Fibroblast of lung (primary cell): ENCODE results near the gene IPO5.

Experiments
- EZH2 ChIP-seq: IDR thresholded peaks from 2 replicates; pipeline ENCODE4 v1.5.1; 2012; ENCODE audit warnings: low read length, control low read depth, mild to moderate bottlenecking; ENCODE audit errors: missing control alignments
- TF ChIP-seq, protein P1 (sequence below), 2 donors: IDR thresholded peaks in 1 of 2; conservative IDR thresholded peaks in 1 of 2; 1 replicate in 1 of 2; 2 replicates in 1 of 2; pipeline ENCODE4 v1.5.1; 2011 to 2012; ENCODE audit warnings: low read length in 2 of 2, control low read depth in 1 of 2, inconsistent platforms in 1 of 2, low read depth in 1 of 2, mild to moderate bottlenecking in 1 of 2

DNA sequence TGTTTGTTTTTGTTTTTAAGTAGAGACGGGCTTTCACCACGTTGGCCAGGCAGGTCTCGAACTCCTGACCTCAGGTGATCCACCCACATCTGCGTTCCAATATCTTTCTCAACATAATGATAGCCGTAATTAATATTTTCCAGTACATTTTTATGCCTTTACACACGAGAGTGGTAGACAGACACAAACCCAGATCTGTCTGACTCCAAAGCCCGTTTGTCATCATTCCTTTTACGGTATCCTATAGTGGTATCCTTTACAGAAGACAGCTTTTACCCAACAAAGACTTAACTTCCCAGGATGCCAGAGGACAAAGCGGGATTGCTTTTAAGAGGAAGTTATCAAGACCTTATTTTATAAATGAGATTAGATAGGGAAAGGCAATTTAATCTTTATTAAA, 59.8 kb downstream of the IPO5 start:
- TF ChIP-seq, protein P1, sequence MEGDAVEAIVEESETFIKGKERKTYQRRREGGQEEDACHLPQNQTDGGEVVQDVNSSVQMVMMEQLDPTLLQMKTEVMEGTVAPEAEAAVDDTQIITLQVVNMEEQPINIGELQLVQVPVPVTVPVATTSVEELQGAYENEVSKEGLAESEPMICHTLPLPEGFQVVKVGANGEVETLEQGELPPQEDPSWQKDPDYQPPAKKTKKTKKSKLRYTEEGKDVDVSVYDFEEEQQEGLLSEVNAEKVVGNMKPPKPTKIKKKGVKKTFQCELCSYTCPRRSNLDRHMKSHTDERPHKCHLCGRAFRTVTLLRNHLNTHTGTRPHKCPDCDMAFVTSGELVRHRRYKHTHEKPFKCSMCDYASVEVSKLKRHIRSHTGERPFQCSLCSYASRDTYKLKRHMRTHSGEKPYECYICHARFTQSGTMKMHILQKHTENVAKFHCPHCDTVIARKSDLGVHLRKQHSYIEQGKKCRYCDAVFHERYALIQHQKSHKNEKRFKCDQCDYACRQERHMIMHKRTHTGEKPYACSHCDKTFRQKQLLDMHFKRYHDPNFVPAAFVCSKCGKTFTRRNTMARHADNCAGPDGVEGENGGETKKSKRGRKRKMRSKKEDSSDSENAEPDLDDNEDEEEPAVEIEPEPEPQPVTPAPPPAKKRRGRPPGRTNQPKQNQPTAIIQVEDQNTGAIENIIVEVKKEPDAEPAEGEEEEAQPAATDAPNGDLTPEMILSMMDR (conservative IDR thresholded peaks at IDR 0.05 in 1 of 2, IDR thresholded peaks at IDR 0.05 in 1 of 2; ENCODE audit: low read depth in 1 of 2, low read length in 2 of 2): no peak
- no peak for TF ChIP-seq EZH2
